AG10803 (cell line): Measurements from ENCODE around the gene TREH.

Source experiments
- DNase-seq: peaks from one replicate; pipeline ENCODE4 v3.0.0; 2010; ENCODE audit warnings: low read depth
- H3K4me3 ChIP-seq: 2 replicates; pipeline ENCODE4 v1.5.1; 2011; ENCODE audit warnings: mild to moderate bottlenecking, low read length, control low read depth
- TF ChIP-seq, protein P1 (sequence below): conservative IDR thresholded peaks from 2 replicates; pipeline ENCODE4 v1.5.1; 2011; ENCODE audit warnings: mild to moderate bottlenecking, low read length, control low read depth, inconsistent platforms

Gene TREH

GRCh38 chr11:118635237-118635591 lies 44.2 kb downstream of the TREH start:
- TF ChIP-seq, protein P1, sequence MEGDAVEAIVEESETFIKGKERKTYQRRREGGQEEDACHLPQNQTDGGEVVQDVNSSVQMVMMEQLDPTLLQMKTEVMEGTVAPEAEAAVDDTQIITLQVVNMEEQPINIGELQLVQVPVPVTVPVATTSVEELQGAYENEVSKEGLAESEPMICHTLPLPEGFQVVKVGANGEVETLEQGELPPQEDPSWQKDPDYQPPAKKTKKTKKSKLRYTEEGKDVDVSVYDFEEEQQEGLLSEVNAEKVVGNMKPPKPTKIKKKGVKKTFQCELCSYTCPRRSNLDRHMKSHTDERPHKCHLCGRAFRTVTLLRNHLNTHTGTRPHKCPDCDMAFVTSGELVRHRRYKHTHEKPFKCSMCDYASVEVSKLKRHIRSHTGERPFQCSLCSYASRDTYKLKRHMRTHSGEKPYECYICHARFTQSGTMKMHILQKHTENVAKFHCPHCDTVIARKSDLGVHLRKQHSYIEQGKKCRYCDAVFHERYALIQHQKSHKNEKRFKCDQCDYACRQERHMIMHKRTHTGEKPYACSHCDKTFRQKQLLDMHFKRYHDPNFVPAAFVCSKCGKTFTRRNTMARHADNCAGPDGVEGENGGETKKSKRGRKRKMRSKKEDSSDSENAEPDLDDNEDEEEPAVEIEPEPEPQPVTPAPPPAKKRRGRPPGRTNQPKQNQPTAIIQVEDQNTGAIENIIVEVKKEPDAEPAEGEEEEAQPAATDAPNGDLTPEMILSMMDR = no peak
- no peak overlapping the region for H3K4me3 ChIP-seq
- no peak for DNase-seq

- no peak overlapping the region; the same call in 1 of the 2 replicates for H3K4me3 ChIP-seq
- TF ChIP-seq, protein P1 = no peak
- peak; percentile 46 for DNase-seq
These were observed 44.8 kb downstream of the TREH start for GRCh38 chr11:118634431-118635236.

DNA sequence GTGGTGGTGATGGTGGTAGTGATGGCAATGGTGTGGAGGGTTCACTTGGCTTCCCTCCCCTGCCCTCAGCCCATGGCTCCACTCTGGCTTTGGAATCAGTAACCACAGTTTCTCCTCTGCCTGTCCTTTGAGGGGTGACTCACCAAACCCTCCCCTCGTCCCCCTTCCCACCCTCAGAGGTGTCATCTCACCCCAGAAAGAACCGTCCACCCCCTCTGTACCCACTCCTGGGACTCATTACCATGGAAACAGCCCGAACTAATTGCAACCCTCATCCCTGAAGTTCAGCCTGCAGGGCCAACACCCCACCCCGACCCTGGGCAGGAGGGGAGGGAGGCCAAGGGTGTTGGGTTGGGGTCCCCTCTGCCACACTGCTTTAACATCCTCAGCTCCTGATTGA lies 45.5 kb downstream of the TREH start:
- peak; percentile 47 for DNase-seq
- no peak overlapping the region for H3K4me3 ChIP-seq
- TF ChIP-seq, protein P1 = no peak

- H3K4me3 ChIP-seq = no peak overlapping the region
- TF ChIP-seq, protein P1 = no peak
- DNase-seq = no peak
These were observed 46.1 kb downstream of the TREH start for GRCh38 chr11:118633319-118633690.

DNA sequence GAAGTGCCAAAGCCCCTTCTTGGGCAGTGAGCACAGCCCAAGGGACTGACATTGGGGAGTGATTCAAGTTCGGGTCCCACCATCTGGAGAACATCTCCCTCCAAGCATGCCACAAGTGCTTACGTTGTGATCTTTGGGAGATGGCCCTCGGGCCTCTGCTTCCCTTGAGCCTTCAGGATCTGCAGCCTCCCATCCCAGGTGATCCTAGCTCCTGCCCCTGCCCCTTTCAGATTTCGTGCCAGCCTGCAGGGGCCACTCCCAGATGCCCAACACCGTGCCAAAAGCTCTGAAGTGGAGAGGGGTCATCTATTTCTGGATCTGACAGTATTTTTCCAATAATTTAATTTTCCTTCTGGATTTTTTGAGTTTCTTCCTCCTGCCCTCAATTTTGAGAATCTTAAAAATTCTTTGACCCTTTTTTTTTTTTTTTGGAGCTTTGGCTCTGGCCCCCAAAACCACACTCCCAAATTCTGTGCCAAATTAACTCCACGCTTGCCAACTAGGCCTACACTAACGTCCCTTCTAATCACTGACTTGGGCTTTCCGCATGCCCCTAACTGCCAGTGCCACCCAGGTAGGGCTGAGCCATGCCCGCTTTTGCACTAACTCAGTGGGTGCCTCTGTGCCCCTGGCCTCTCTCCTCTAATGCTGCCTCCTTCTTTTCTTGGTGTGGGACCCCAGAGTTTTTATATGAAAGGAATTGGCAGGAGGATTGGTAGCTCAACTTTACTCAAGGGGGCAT lies 46.7 kb downstream of the TREH start:
- TF ChIP-seq, protein P1 = no peak
- DNase-seq = no peak
- H3K4me3 ChIP-seq = no peak overlapping the region

DNA sequence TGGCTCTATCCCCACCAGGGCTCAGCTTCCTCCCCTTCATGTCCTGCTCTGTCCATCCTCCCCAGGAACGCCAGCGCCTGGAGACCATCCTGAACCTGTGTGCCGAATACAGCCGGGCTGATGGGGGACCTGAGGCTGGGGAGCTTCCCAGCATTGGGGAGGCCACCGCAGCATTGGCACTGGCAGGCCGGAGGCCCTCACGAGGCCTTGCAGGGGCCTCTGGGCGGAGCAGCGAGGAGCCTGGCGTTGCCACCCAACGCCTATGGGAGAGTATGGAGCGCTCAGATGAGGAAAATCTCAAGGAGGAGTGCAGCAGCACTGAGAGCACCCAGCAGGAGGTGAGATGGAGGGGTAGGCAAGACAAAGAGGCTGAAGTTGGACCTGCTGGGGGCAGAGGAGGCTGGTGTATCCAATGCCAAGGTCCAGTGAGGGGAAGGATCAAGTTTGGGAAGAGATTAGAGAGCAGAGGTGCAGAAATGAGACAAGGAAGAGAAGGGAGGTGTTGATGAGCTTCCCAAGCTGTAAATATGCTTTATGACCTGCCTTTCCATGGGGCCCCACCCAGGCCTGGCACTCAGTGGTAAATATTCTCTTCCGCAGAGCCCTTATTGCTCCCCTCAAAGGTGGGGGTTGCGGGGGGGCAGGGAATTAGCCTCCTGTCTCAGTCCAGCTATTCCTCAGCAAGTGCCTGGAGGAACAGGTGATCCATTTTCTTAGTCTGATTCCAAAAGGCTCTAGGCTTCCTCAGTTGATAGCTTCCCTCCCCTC lies 48.1 kb downstream of the TREH start:
- no peak overlapping the region for H3K4me3 ChIP-seq
- TF ChIP-seq, protein P1 = no peak
- DNase-seq = no peak
